Liver (tissue), 9 donors: ENCODE data around the gene PTH1R. TPM values are rescaled to one million over a fixed set of nuclear protein-coding genes. Genes with fewer than 3 reads are reported as not detected.

Source experiments
- DNase-seq: peaks from one replicate; pipeline ENCODE4 v3.0.0-alpha.2; 2017; ENCODE audit warnings: low spot score
- H3K27ac ChIP-seq, 2 donors: one replicate each; pipeline ENCODE4 v1.7.0; 2013; ENCODE audit warnings: inconsistent platforms in 2 of 2, low read length in 2 of 2, control low read depth in 1 of 2, low read depth in 1 of 2, mild to moderate bottlenecking in 1 of 2
- H3K27me3 ChIP-seq, 4 donors: one replicate each; pipeline versions ENCODE4 v1.6.1 to v1.7.0; 2013; ENCODE audit warnings: low read length in 3 of 4, inconsistent platforms in 1 of 4, mild to moderate bottlenecking in 1 of 4, moderate library complexity in 1 of 4; ENCODE audit not compliant: control insufficient read depth in 4 of 4, insufficient read depth in 4 of 4
- H3K36me3 ChIP-seq, 4 donors: one replicate each; pipeline versions ENCODE4 v1.6.1 to v1.7.0; 2013; ENCODE audit warnings: low read length in 3 of 4, mild to moderate bottlenecking in 3 of 4, low read depth in 1 of 4, moderate library complexity in 1 of 4; ENCODE audit not compliant: control insufficient read depth in 4 of 4, insufficient read depth in 3 of 4
- H3K4me1 ChIP-seq, 4 donors: one replicate each; pipeline versions ENCODE4 v1.6.1 to v1.7.0; 2013; ENCODE audit warnings: low read length in 3 of 4, mild to moderate bottlenecking in 3 of 4, moderate library complexity in 1 of 4; ENCODE audit not compliant: control insufficient read depth in 4 of 4, insufficient read depth in 4 of 4
- H3K4me3 ChIP-seq, 3 donors: one replicate each; pipeline versions ENCODE4 v1.6.1 to v1.7.0; 2013; ENCODE audit warnings: low read length in 3 of 3, control low read depth in 1 of 3, low read depth in 1 of 3, mild to moderate bottlenecking in 1 of 3
- H3K9ac ChIP-seq, 2 donors: one replicate each; pipeline ENCODE4 v1.7.0; 2013; ENCODE audit warnings: low read length in 2 of 2, mild to moderate bottlenecking in 2 of 2, moderate library complexity in 2 of 2, control low read depth in 1 of 2, low read depth in 1 of 2
- H3K9me3 ChIP-seq, 4 donors: one replicate each; pipeline versions ENCODE4 v1.6.1 to v1.7.0; 2013; ENCODE audit warnings: low read length in 3 of 4; ENCODE audit not compliant: control insufficient read depth in 4 of 4
- EGR1 ChIP-seq, 2 donors: IDR thresholded peaks; 2 replicates each; pipeline ENCODE4 v1.6.1; 2016 to 2018; ENCODE audit warnings: antibody characterized with exemption in 2 of 2, low read depth in 2 of 2
- FOXA1 ChIP-seq: IDR thresholded peaks from 2 replicates; pipeline ENCODE4 v1.6.1; 2016; ENCODE audit warnings: antibody characterized with exemption
- FOXA2 ChIP-seq: IDR thresholded peaks from 2 replicates; pipeline ENCODE4 v1.6.1; 2016; ENCODE audit warnings: antibody characterized with exemption
- GABPA ChIP-seq, 2 donors: IDR thresholded peaks in 1 of 2; conservative IDR thresholded peaks in 1 of 2; 2 replicates each; pipeline ENCODE4 v1.6.1; 2016; ENCODE audit warnings: antibody characterized with exemption in 2 of 2, mild to moderate bottlenecking in 1 of 2, moderate library complexity in 1 of 2
- HNF4A ChIP-seq, 2 donors: conservative IDR thresholded peaks; 2 replicates each; pipeline ENCODE4 v1.6.1; 2016; ENCODE audit warnings: antibody characterized with exemption in 2 of 2, mild to moderate bottlenecking in 2 of 2
- HNF4G ChIP-seq: IDR thresholded peaks from 2 replicates; pipeline ENCODE4 v1.6.1; 2016; ENCODE audit warnings: antibody characterized with exemption
- JUND ChIP-seq, 2 donors: IDR thresholded peaks; 2 replicates each; pipeline ENCODE4 v1.6.1; 2016; ENCODE audit warnings: antibody characterized with exemption in 2 of 2
- NR2F2 ChIP-seq: IDR thresholded peaks from 2 replicates; pipeline ENCODE4 v1.6.1; 2016; ENCODE audit warnings: antibody characterized with exemption
- RAD21 ChIP-seq, 2 donors: IDR thresholded peaks; 2 replicates each; pipeline ENCODE4 v1.6.1; 2016; ENCODE audit warnings: antibody characterized with exemption in 2 of 2, mild to moderate bottlenecking in 2 of 2
- RXRA ChIP-seq, 2 donors: IDR thresholded peaks; 2 replicates each; pipeline ENCODE4 v1.6.1; 2017 to 2018; ENCODE audit warnings: antibody characterized with exemption in 2 of 2, mild to moderate bottlenecking in 1 of 2
- SP1 ChIP-seq: IDR thresholded peaks from 2 replicates; pipeline ENCODE4 v1.6.1; 2018; ENCODE audit warnings: antibody characterized with exemption, mild to moderate bottlenecking
- TAF1 ChIP-seq: conservative IDR thresholded peaks from 2 replicates; pipeline ENCODE4 v1.6.1; 2016; ENCODE audit warnings: antibody characterized with exemption, mild to moderate bottlenecking
- YY1 ChIP-seq: IDR thresholded peaks from 2 replicates; pipeline ENCODE4 v1.6.1; 2016; ENCODE audit warnings: antibody characterized with exemption, mild to moderate bottlenecking
- WGBS: extraction: QIAGEN DNeasy Blood & Tissue Kit; methylation state at CpG from one replicate; pipeline ENCODE4 v1.1.7; 2013; 5-methylcytosine and 5-hydroxymethylcytosine counted together
- polyA plus RNA-seq, 2 donors: library from polyadenylated mRNA; stranded (reverse) in 1 of 2; unstranded in 1 of 2; fragments of 200-250 nt in 1 of 2; fragments of >200 nt in 1 of 2; fragmentation: Nextera tagmentation in 1 of 2; extraction: Ambion mirVana in 1 of 2; gene quantifications; one replicate each; pipeline versions ENCODE4 v1.2.1 to v1.2.3, GENCODE V29; 2013 to 2015
- total RNA-seq, 2 donors: library from RNA; depleted of rRNA; stranded (reverse); fragments of >200 nt; gene quantifications; one replicate each; pipeline ENCODE4 v1.2.3, GENCODE V29; 2014
- TF ChIP-seq, protein P1 (sequence below): fragments of 150-350 bp; IDR thresholded peaks from 2 replicates; pipeline ENCODE4 v1.5.1; 2017; ENCODE audit warnings: improper control_type of control experiment, low read depth, low read length; ENCODE audit not compliant: missing input control
- TF ChIP-seq, protein P2 (sequence below): IDR thresholded peaks from 2 replicates; pipeline ENCODE4 v1.6.1; 2016; ENCODE audit warnings: antibody characterized with exemption
- TF ChIP-seq, protein P3 (sequence below): IDR thresholded peaks from 2 replicates; pipeline ENCODE4 v1.6.1; 2016; ENCODE audit warnings: antibody characterized with exemption
- TF ChIP-seq, protein P4 (sequence below): IDR thresholded peaks from 2 replicates; pipeline ENCODE4 v1.6.1; 2016; ENCODE audit warnings: antibody characterized with exemption
- TF ChIP-seq, protein P5 (sequence below): IDR thresholded peaks from 2 replicates; pipeline ENCODE4 v1.6.1; 2016; ENCODE audit warnings: antibody characterized with exemption, mild to moderate bottlenecking
- donor health status: healthy.
- donor health status: healthy.
- donor health status: healthy.
- donor health status: healthy.
- donor health status: healthy.

PTH1R gene
- total and polyA plus RNA-seq, 4 donors = 7.2 to 28.4 (median 23.6) TPM

DNA sequence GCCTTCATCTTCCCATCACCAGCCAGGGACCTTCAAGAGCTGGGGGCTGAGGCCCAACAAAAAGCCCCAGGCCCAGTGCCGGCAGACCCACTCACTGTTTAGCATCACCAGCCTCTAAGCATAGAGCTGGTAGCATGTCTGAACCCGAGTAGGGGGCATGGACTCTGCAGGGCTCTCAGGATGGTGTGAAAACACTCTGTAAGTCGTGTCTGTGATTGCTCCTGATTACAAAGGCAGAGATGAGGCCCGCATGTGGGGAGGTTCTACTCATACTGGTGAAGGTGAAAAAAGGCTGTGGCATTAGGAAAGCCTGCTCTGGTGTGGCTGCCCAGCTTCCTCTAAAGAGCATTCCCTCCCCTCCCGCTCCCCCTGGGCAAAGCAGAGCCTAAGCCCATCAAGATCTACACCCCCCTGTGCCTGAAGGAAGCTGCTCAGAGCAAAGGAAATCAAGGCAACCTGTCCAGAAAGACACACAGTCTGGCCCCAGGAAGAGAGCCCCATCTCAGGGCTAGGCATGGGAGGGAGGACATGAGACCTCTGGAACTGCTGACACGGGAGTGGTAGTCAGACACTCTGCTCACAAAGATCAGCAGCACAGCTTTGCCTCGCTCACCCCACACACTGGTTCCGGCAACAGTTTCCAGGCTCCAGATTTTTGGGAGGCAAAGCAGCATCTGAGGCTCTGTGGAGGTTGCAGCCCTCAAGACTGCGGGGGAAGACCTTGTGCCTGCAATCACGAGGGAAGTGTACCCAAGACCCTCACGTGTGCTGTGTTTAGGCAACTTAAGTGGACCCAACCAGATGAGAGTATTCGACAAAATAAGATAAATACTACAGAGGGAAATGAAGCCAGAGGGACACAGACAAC is 62.3 kb downstream of the PTH1R start:
- H3K27ac ChIP-seq = no peak overlapping the region
- no peak overlapping the region for H3K9ac ChIP-seq
- TF ChIP-seq YY1 (no peak), FOXA2 (no peak), GABPA (IDR thresholded peaks at IDR 0.05 in 1 of 2, conservative IDR thresholded peaks at IDR 0.05 in 1 of 2) (no peak), RAD21 (IDR thresholded peaks at IDR 0.05) (no peak), HNF4A (conservative IDR thresholded peaks at IDR 0.05) (no peak), TAF1 (no peak), EGR1 (IDR thresholded peaks at IDR 0.05; ENCODE audit: low read depth in 2 of 2) (no peak)
- TF ChIP-seq, protein P1, sequence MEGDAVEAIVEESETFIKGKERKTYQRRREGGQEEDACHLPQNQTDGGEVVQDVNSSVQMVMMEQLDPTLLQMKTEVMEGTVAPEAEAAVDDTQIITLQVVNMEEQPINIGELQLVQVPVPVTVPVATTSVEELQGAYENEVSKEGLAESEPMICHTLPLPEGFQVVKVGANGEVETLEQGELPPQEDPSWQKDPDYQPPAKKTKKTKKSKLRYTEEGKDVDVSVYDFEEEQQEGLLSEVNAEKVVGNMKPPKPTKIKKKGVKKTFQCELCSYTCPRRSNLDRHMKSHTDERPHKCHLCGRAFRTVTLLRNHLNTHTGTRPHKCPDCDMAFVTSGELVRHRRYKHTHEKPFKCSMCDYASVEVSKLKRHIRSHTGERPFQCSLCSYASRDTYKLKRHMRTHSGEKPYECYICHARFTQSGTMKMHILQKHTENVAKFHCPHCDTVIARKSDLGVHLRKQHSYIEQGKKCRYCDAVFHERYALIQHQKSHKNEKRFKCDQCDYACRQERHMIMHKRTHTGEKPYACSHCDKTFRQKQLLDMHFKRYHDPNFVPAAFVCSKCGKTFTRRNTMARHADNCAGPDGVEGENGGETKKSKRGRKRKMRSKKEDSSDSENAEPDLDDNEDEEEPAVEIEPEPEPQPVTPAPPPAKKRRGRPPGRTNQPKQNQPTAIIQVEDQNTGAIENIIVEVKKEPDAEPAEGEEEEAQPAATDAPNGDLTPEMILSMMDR = no peak
- TF ChIP-seq, protein P2, sequence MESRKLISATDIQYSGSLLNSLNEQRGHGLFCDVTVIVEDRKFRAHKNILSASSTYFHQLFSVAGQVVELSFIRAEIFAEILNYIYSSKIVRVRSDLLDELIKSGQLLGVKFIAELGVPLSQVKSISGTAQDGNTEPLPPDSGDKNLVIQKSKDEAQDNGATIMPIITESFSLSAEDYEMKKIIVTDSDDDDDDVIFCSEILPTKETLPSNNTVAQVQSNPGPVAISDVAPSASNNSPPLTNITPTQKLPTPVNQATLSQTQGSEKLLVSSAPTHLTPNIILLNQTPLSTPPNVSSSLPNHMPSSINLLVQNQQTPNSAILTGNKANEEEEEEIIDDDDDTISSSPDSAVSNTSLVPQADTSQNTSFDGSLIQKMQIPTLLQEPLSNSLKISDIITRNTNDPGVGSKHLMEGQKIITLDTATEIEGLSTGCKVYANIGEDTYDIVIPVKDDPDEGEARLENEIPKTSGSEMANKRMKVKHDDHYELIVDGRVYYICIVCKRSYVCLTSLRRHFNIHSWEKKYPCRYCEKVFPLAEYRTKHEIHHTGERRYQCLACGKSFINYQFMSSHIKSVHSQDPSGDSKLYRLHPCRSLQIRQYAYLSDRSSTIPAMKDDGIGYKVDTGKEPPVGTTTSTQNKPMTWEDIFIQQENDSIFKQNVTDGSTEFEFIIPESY = no peak
- H3K36me3 ChIP-seq = peaks cover 4 to 24% (median 7%) of the 10 kb centered on the region in 4 donors
- peaks cover 23 to 45% (median 36%) of the 10 kb centered on the region in 4 donors for H3K4me1 ChIP-seq
- no peak overlapping the region for H3K4me3 ChIP-seq
- H3K27me3 ChIP-seq = no peaks in the 10 kb centered on the region
- 87% methylated on average over 12 of the region's 12 CpGs for WGBS
- no peaks in the 10 kb centered on the region for H3K9me3 ChIP-seq
- no peak for DNase-seq

DNA sequence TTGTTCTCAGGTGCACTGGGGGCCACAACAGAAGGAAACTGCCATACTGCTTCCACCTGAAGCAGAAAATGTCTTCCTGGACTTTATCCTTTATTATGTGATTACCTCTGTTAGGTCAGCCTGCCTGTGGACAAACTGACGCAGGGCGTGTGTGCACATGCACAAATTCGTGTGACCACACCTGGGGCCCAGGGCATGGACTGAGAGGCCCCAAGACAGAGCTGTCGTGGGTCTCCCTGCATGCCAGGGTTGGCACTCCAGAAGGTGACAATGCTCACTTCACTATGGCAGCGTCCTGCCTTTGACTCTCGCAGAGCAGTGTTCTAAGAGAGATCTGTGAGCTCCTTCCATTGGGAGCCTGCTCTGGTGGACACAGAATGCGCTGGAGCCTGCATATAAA is 64.6 kb downstream of the PTH1R start:
- WGBS = 89% methylated on average over 7 of the region's 7 CpGs
- DNase-seq = no peak
- peaks cover 20 to 49% (median 32%) of the 10 kb centered on the region in 4 donors for H3K4me1 ChIP-seq
- no peak overlapping the region for H3K4me3 ChIP-seq
- H3K9ac ChIP-seq = no peak overlapping the region
- TF ChIP-seq, protein P2 = no peak
- TF ChIP-seq FOXA2 = no peak
- TF ChIP-seq, protein P1 = no peak
- TF ChIP-seq, protein P3, sequence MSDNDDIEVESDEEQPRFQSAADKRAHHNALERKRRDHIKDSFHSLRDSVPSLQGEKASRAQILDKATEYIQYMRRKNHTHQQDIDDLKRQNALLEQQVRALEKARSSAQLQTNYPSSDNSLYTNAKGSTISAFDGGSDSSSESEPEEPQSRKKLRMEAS = no peak
- TF ChIP-seq, protein P4, sequence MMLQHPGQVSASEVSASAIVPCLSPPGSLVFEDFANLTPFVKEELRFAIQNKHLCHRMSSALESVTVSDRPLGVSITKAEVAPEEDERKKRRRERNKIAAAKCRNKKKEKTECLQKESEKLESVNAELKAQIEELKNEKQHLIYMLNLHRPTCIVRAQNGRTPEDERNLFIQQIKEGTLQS = no peak
- TF ChIP-seq, protein P5, sequence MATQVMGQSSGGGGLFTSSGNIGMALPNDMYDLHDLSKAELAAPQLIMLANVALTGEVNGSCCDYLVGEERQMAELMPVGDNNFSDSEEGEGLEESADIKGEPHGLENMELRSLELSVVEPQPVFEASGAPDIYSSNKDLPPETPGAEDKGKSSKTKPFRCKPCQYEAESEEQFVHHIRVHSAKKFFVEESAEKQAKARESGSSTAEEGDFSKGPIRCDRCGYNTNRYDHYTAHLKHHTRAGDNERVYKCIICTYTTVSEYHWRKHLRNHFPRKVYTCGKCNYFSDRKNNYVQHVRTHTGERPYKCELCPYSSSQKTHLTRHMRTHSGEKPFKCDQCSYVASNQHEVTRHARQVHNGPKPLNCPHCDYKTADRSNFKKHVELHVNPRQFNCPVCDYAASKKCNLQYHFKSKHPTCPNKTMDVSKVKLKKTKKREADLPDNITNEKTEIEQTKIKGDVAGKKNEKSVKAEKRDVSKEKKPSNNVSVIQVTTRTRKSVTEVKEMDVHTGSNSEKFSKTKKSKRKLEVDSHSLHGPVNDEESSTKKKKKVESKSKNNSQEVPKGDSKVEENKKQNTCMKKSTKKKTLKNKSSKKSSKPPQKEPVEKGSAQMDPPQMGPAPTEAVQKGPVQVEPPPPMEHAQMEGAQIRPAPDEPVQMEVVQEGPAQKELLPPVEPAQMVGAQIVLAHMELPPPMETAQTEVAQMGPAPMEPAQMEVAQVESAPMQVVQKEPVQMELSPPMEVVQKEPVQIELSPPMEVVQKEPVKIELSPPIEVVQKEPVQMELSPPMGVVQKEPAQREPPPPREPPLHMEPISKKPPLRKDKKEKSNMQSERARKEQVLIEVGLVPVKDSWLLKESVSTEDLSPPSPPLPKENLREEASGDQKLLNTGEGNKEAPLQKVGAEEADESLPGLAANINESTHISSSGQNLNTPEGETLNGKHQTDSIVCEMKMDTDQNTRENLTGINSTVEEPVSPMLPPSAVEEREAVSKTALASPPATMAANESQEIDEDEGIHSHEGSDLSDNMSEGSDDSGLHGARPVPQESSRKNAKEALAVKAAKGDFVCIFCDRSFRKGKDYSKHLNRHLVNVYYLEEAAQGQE = no peak
- no peak for TF ChIP-seq SP1
- TF ChIP-seq HNF4G = no peak
- TF ChIP-seq NR2F2 = no peak
- no peak for TF ChIP-seq TAF1
- TF ChIP-seq RAD21 (IDR thresholded peaks at IDR 0.05) = no peak
- TF ChIP-seq YY1 = no peak
- TF ChIP-seq JUND (IDR thresholded peaks at IDR 0.05) = no peak
- TF ChIP-seq RXRA (IDR thresholded peaks at IDR 0.05) = no peak
- TF ChIP-seq EGR1 (IDR thresholded peaks at IDR 0.05; ENCODE audit: low read depth in 2 of 2) = no peak
- no peak for TF ChIP-seq GABPA (IDR thresholded peaks at IDR 0.05 in 1 of 2, conservative IDR thresholded peaks at IDR 0.05 in 1 of 2)
- TF ChIP-seq FOXA1 = no peak
- TF ChIP-seq HNF4A (conservative IDR thresholded peaks at IDR 0.05) = no peak
- no peaks in the 10 kb centered on the region for H3K27me3 ChIP-seq
- H3K9me3 ChIP-seq = no peaks in the 10 kb centered on the region
- no peak overlapping the region for H3K27ac ChIP-seq
- H3K36me3 ChIP-seq = peaks cover 4 to 20% (median 7%) of the 10 kb centered on the region in 4 donors
